ENCODE data around the gene METTL18.

The METTL18 gene

DNA sequence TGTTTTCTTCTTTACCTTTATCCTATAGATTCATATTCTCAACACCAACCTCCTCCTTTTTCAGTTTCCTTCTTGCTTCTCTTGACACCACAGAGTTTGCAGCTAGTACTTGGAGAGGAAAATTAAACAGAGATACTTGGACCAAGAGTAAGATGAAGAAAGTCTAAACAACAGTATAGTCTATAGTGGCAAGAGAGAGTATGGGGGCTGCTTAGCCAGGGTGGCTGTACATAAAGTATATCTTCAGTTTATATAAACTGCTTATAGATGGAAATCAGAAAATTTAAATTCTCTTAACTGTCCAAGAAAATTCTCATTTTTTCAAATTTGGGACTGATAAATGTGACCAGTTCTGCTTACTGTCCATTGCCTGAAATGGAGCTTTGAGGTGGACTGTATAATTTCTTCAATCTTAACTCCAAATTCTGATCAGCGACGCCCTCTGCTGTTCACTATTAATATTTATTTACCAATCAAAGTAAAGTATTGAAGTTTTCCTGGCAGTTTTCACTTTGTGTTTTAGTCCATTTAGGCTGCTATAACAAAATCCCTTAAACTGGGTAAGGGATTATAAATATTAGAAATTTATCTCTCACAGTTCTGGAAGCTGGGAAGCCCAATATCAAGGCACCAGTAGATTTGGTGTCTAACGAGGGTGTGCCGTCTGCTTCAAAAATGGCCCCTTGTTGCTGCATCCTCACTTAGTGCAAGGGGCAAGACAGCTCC, 14.8 kb upstream of the METTL18 start:
- no peak overlapping the region for H3K27ac ChIP-seq
- no peaks in the 10 kb centered on the region for H4K20me1 ChIP-seq (ENCODE audit: insufficient read depth)
- no peak overlapping the region for H2AFZ ChIP-seq (ENCODE audit: low read depth)
- TF ChIP-seq, protein P1, sequence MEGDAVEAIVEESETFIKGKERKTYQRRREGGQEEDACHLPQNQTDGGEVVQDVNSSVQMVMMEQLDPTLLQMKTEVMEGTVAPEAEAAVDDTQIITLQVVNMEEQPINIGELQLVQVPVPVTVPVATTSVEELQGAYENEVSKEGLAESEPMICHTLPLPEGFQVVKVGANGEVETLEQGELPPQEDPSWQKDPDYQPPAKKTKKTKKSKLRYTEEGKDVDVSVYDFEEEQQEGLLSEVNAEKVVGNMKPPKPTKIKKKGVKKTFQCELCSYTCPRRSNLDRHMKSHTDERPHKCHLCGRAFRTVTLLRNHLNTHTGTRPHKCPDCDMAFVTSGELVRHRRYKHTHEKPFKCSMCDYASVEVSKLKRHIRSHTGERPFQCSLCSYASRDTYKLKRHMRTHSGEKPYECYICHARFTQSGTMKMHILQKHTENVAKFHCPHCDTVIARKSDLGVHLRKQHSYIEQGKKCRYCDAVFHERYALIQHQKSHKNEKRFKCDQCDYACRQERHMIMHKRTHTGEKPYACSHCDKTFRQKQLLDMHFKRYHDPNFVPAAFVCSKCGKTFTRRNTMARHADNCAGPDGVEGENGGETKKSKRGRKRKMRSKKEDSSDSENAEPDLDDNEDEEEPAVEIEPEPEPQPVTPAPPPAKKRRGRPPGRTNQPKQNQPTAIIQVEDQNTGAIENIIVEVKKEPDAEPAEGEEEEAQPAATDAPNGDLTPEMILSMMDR (conservative IDR thresholded peaks at IDR 0.05; ENCODE audit: low read depth, low read length) = peak; percentile 87
- no peak overlapping the region for H3K4me3 ChIP-seq (IDR thresholded peaks at IDR 0.05; ENCODE audit: insufficient read depth, low read depth, low read length)
- H3K4me2 ChIP-seq = no peak overlapping the region
- H3K79me2 ChIP-seq (ENCODE audit: insufficient read depth, low read depth) = no peaks in the 10 kb centered on the region
- no peak overlapping the region for H3K9ac ChIP-seq
- H3K36me3 ChIP-seq (ENCODE audit: insufficient read depth) = no peaks in the 10 kb centered on the region; the same call in 1 of the 2 replicates
- H3K27me3 ChIP-seq (ENCODE audit: insufficient read depth, low read depth) = no peaks in the 10 kb centered on the region
- peaks cover 13% of the 10 kb centered on the region for H3K4me1 ChIP-seq (ENCODE audit: low read depth, poor library complexity, severe bottlenecking)

GRCh38 chr1:169804941-169805340, 10.2 kb upstream of the METTL18 start:
- Histone ChIP-seq H2AFZ (ENCODE audit: low read depth) (no peak overlapping the region), H3K4me2 (no peak overlapping the region; the same call in 1 of the 2 replicates), H3K27me3 (ENCODE audit: insufficient read depth, low read depth) (no peaks in the 10 kb centered on the region), H4K20me1 (ENCODE audit: insufficient read depth) (no peaks in the 10 kb centered on the region), H3K79me2 (ENCODE audit: insufficient read depth, low read depth) (no peaks in the 10 kb centered on the region), H3K27ac (peak overlapping the region; percentile 15; the same call in 1 of the 2 replicates), H3K36me3 (ENCODE audit: insufficient read depth) (peaks cover 9% of the 10 kb centered on the region; the same call in 1 of the 2 replicates), H3K9ac (no peak overlapping the region), H3K4me1 (ENCODE audit: low read depth, poor library complexity, severe bottlenecking) (peaks cover 20% of the 10 kb centered on the region), H3K4me3 (IDR thresholded peaks at IDR 0.05; ENCODE audit: insufficient read depth, low read depth, low read length) (no peak overlapping the region)
- TF ChIP-seq, protein P1 (conservative IDR thresholded peaks at IDR 0.05; ENCODE audit: low read depth, low read length) = no peak

GRCh38 chr1:169802888-169803287, 8.2 kb upstream of the METTL18 start:
- Histone ChIP-seq H3K27ac (no peak overlapping the region), H4K20me1 (ENCODE audit: insufficient read depth) (no peaks in the 10 kb centered on the region), H3K79me2 (ENCODE audit: insufficient read depth, low read depth) (no peaks in the 10 kb centered on the region), H2AFZ (ENCODE audit: low read depth) (no peak overlapping the region), H3K9ac (no peak overlapping the region), H3K4me1 (ENCODE audit: low read depth, poor library complexity, severe bottlenecking) (peaks cover 20% of the 10 kb centered on the region), H3K4me3 (IDR thresholded peaks at IDR 0.05; ENCODE audit: insufficient read depth, low read depth, low read length) (no peak overlapping the region), H3K4me2 (no peak overlapping the region), H3K27me3 (ENCODE audit: insufficient read depth, low read depth) (no peaks in the 10 kb centered on the region), H3K36me3 (ENCODE audit: insufficient read depth) (peaks cover 9% of the 10 kb centered on the region; the same call in 1 of the 2 replicates)
- TF ChIP-seq, protein P1 (conservative IDR thresholded peaks at IDR 0.05; ENCODE audit: low read depth, low read length) = no peak

GRCh38 chr1:169797281-169797680, 2.6 kb upstream of the METTL18 start:
- Histone ChIP-seq H3K4me1 (ENCODE audit: low read depth, poor library complexity, severe bottlenecking) (peaks cover 23% of the 10 kb centered on the region), H3K9ac (no peak overlapping the region), H3K79me2 (ENCODE audit: insufficient read depth, low read depth) (peaks cover 37% of the 10 kb centered on the region; the same call in 1 of the 2 replicates), H3K27me3 (ENCODE audit: insufficient read depth, low read depth) (no peaks in the 10 kb centered on the region), H3K36me3 (ENCODE audit: insufficient read depth) (no peaks in the 10 kb centered on the region), H2AFZ (ENCODE audit: low read depth) (no peak overlapping the region), H3K4me2 (no peak overlapping the region), H4K20me1 (ENCODE audit: insufficient read depth) (no peaks in the 10 kb centered on the region), H3K27ac (no peak overlapping the region), H3K4me3 (IDR thresholded peaks at IDR 0.05; ENCODE audit: insufficient read depth, low read depth, low read length) (no peak overlapping the region)
- TF ChIP-seq, protein P1 (conservative IDR thresholded peaks at IDR 0.05; ENCODE audit: low read depth, low read length) = no peak

All from KMS-11 (cell line).